ENCODE results near the gene SLC22A23. TPM values are rescaled to one million over a fixed set of nuclear protein-coding genes. Genes with fewer than 3 reads are reported as not detected.

The SLC22A23 gene
- total and polyA plus RNA-seq, 8 donors, result 5.9 to 241 (median 18.9) TPM

DNA sequence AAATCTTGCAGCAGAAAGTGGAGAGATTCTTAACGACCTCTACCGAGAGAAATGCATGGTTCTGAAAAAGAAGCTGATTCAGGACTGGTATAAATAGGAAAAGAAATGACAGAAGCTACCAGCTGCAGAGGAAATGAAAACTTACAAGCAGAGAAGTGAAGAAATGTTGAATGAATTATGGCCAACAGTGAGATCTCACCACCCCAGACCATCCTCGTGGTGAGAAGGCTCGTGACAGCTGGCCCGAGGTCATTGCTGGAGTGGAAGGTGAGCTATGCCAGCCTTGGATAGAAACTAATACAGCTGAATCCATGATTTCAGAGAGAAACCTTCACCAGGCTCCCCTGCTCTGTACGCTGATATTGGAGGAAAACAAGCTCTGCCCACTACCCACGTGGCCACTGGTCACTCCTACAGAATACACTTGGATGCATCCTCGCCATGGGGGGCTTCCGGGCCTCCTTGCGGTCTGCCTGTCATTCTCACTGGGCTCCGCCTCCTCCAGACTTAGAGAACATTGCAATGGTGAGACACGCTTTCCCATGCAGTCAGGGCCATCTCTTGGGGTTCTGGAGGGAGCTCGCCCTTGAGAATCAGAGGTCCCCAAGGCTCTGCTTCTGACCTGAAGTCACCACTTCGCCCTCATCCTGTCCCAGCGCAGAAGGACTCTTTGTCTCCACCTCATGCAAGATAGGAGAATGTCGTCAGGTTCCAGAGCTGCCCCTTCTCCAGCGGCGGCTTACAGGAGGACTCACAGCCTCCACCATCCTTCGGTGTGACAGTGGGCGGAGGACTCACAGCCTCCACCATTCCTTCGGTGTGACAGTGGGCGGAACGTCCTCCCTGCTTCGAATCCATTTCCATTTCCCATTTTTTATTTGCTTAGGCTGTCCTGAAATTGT is 218.8 kb downstream of the SLC22A23 start:
- Histone ChIP-seq H3K4me3 (no peak overlapping the region), H3K27me3 (peaks cover 0 to 52% (median 20%) of the 10 kb centered on the region in 3 donors), H3K4me1 (no peaks in the 10 kb centered on the region), H3K9me3 (no peaks in the 10 kb centered on the region), H3K36me3 (no peaks in the 10 kb centered on the region), H3K27ac (no peak overlapping the region)
- no peak for DNase-seq
- 79 to 85% (median 85%) methylated on average over 24 of the region's 24 CpGs for WGBS, 5 donors
- TF ChIP-seq POLR2AphosphoS5 (IDR thresholded peaks at IDR 0.05), result no peak
- no peak for TF ChIP-seq EP300 (IDR thresholded peaks at IDR 0.05)
- TF ChIP-seq, protein P1, sequence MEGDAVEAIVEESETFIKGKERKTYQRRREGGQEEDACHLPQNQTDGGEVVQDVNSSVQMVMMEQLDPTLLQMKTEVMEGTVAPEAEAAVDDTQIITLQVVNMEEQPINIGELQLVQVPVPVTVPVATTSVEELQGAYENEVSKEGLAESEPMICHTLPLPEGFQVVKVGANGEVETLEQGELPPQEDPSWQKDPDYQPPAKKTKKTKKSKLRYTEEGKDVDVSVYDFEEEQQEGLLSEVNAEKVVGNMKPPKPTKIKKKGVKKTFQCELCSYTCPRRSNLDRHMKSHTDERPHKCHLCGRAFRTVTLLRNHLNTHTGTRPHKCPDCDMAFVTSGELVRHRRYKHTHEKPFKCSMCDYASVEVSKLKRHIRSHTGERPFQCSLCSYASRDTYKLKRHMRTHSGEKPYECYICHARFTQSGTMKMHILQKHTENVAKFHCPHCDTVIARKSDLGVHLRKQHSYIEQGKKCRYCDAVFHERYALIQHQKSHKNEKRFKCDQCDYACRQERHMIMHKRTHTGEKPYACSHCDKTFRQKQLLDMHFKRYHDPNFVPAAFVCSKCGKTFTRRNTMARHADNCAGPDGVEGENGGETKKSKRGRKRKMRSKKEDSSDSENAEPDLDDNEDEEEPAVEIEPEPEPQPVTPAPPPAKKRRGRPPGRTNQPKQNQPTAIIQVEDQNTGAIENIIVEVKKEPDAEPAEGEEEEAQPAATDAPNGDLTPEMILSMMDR (IDR thresholded peaks at IDR 0.05), result no peak
- no peak for TF ChIP-seq POLR2A (IDR thresholded peaks at IDR 0.05)
- intact Hi-C loops (cut with DNase I; ENCODE audit: low total_unique reads), result no loop called here

DNA sequence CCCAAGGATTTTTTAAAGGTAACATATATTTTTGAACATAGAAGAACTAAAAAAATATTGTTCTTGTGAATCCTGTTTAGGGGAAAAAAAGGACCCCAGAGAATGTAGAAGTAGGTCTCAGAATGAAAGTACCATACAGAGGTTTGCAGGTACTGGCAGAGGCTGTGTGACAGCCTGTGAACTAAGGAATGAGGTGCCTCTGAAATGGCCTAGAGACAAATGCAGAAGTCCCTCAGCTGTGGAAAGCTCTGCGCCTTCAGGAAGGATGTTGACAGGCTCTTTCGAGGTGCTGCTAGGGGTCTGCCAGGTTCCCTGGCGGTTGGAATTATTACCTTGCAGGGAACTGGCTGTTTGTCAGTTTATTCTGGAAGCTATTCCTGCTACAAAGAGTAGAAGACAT is 220.8 kb downstream of the SLC22A23 start:
- H3K27me3 ChIP-seq, result peaks cover 0 to 72% (median 40%) of the 10 kb centered on the region in 3 donors
- H3K36me3 ChIP-seq, result no peaks in the 10 kb centered on the region
- H3K27ac ChIP-seq, result no peak overlapping the region
- 64 to 87% (median 78%) methylated on average over 3 of the region's 3 CpGs for WGBS, 5 donors
- TF ChIP-seq POLR2AphosphoS5 (IDR thresholded peaks at IDR 0.05) (no peak), POLR2A (IDR thresholded peaks at IDR 0.05) (no peak), EP300 (IDR thresholded peaks at IDR 0.05) (no peak)
- TF ChIP-seq, protein P1 (IDR thresholded peaks at IDR 0.05), result no peak
- H3K4me1 ChIP-seq, result peaks cover 6 to 15% (median 13%) of the 10 kb centered on the region in 4 donors
- H3K9me3 ChIP-seq, result no peaks in the 10 kb centered on the region
- DNase-seq, result no peak
- no peak overlapping the region for H3K4me3 ChIP-seq
- intact Hi-C loops (cut with DNase I; ENCODE audit: low total_unique reads), result no loop called here

DNA sequence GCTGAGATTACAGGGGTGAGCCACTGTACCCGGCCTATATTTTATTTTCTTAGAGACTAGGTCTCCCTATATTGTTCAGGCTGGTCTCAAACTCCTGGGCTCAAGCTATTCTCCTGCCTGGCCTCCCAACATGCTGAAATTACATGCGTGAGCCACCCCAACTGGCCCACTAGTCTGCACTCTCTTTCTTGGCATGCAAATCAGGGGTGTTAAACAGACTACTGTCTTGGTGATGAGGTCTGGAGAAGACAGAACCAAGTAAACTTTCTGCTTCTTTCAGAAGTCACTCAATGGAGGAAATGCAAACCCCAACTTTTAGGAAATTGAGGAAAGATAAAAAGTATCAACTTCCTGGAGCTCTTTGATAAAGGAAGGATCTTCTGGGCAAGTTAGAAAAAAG is 221.4 kb downstream of the SLC22A23 start:
- H3K9me3 ChIP-seq, result no peaks in the 10 kb centered on the region
- no peak for TF ChIP-seq POLR2A (IDR thresholded peaks at IDR 0.05)
- TF ChIP-seq EP300 (IDR thresholded peaks at IDR 0.05), result no peak
- TF ChIP-seq, protein P1 (IDR thresholded peaks at IDR 0.05), result no peak
- TF ChIP-seq POLR2AphosphoS5 (IDR thresholded peaks at IDR 0.05), result no peak
- no peak for DNase-seq
- H3K27me3 ChIP-seq, result peaks cover 0 to 77% (median 46%) of the 10 kb centered on the region in 3 donors
- WGBS, 5 donors, result 85 to 100% (median 90%) methylated on average over 2 of the region's 2 CpGs
- H3K4me1 ChIP-seq, result peaks cover 6 to 20% (median 17%) of the 10 kb centered on the region in 4 donors
- H3K27ac ChIP-seq, result no peak overlapping the region
- H3K4me3 ChIP-seq, result no peak overlapping the region
- intact Hi-C loops (cut with DNase I; ENCODE audit: low total_unique reads), result no loop called here
- no peaks in the 10 kb centered on the region for H3K36me3 ChIP-seq

DNA sequence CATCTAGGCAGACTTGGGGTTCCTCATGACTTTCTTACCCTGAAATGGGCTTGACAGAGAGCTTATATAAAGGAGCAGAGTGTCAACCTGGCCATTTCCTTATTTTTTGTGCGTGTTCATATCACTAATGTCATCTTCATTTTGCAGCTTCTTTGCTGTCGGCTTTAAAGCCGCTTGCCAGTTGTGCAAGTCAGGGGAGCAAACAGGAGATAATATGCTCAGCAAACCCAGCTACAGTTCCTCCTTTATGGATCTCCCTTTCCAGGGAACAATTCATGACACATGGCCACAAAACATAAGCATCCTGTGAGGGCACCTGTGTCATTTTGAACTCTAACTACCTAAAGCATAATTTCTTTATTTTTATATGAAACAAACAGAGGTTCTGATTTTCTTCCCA is 222.9 kb downstream of the SLC22A23 start:
- Histone ChIP-seq H3K27ac (no peak overlapping the region), H3K4me1 (peaks cover 15 to 36% (median 32%) of the 10 kb centered on the region in 4 donors), H3K4me3 (no peak overlapping the region), H3K36me3 (no peaks in the 10 kb centered on the region), H3K9me3 (no peaks in the 10 kb centered on the region), H3K27me3 (peaks cover 9 to 93% (median 61%) of the 10 kb centered on the region in 3 donors)
- intact Hi-C loops (cut with DNase I; ENCODE audit: low total_unique reads), result no loop called here
- 56 to 84% (median 78%) methylated on average over 3 of the region's 3 CpGs for WGBS, 5 donors
- TF ChIP-seq, protein P1 (IDR thresholded peaks at IDR 0.05), result no peak
- no peak for TF ChIP-seq EP300 (IDR thresholded peaks at IDR 0.05)
- no peak for TF ChIP-seq POLR2A (IDR thresholded peaks at IDR 0.05)
- TF ChIP-seq POLR2AphosphoS5 (IDR thresholded peaks at IDR 0.05), result no peak
- DNase-seq, result no peak

Data from stomach (tissue), 9 donors.